ENCODE results near the gene TPSB2. TPM values are rescaled to one million over a fixed set of nuclear protein-coding genes. Genes with fewer than 3 reads are reported as not detected.

Gene TPSB2
- total and polyA plus RNA-seq, 9 of the 15 experiments (the other 6 are each of a cell fraction or from before 2014, with no cell fraction given) = 0.18 TPM; not detected in 8

DNA sequence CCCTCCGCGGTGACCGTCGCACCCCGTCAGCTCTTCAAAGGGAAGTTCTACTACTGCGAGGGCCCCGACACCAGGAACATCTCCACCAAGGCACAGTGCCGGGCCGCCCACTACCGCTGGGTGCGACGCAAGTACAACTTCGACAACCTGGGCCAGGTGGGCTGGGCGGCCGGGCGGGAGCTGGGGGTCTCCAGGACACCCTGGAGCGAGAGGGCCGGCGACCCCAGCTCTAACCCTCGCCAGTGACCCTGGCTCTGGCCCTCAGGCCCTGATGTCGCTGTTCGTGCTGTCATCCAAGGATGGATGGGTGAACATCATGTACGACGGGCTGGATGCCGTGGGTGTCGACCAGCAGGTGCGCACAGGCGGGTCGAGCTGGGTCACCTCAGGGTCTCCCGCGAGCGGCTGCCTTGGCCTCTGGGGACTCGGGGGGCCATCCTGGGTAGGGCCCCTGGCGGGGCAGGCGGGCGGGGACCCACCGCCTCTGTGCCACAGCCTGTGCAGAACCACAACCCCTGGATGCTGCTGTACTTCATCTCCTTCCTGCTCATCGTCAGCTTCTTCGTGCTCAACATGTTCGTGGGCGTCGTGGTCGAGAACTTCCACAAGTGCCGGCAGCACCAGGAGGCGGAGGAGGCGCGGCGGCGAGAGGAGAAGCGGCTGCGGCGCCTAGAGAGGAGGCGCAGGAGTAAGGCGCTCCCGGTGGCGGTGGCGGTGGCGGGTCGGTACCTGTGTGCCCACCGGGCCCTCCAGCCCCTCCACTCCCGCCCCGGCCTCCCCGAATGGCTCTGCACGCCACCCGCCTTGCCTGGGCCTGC is 18.3 kb downstream of the TPSB2 start:
- no peak overlapping the region for H2AFZ ChIP-seq (ENCODE audit: low read depth, low read length)
- no peaks in the 10 kb centered on the region for H3K36me3 ChIP-seq (ENCODE audit: control insufficient read depth, insufficient read depth, low read length)
- 15% methylated on average over 38 of the region's 65 CpGs for WGBS (ENCODE audit: insufficient coverage, low coverage, missing lambda C conversion rate)
- no peak overlapping the region for H3K9ac ChIP-seq (ENCODE audit: insufficient read depth in 1 of 2, low read depth in 2 of 2, low read length in 2 of 2)
- ChIA-PET CTCF (ENCODE audit: low intra/inter-chr PET ratio) (no interaction called here), POLR2A (no interaction called here)
- DNase-seq (ENCODE audit: extremely low read depth in 1 of 4, low spot score in 3 of 4) = no peak
- no peaks in the 10 kb centered on the region for H3K79me2 ChIP-seq (ENCODE audit: control insufficient read depth, insufficient read depth, low read length)
- peaks cover 29 to 89% of the 10 kb centered on the region in 2 experiments; a peak in 4 of 5 replicates for H3K27me3 ChIP-seq (ENCODE audit: control insufficient read depth in 2 of 2, insufficient read depth in 2 of 2, low read length in 2 of 2)
- TF ChIP-seq IRF2 (CRISPR knock-in tag; IDR thresholded peaks at IDR 0.05) (no peak), ZNF717 (CRISPR knock-in tag; IDR thresholded peaks at IDR 0.05) (no peak), NFRKB (IDR thresholded peaks at IDR 0.05; ENCODE audit: low read depth) (no peak), KHSRP (IDR thresholded peaks at IDR 0.05) (no peak), CCAR2 (IDR thresholded peaks at IDR 0.05; ENCODE audit: low read depth, low read length) (no peak), PRPF4 (IDR thresholded peaks at IDR 0.05; ENCODE audit: insufficient read depth, low read depth, low read length, poor library complexity, severe bottlenecking) (no peak), SMAD4 (CRISPR knock-in tag; conservative IDR thresholded peaks at IDR 0.05) (no peak), RBM25 (IDR thresholded peaks at IDR 0.05; ENCODE audit: low read depth, low read length, severe bottlenecking) (no peak), PHB2 (IDR thresholded peaks at IDR 0.05; ENCODE audit: low read depth) (no peak)
- TF ChIP-seq, protein P1, sequence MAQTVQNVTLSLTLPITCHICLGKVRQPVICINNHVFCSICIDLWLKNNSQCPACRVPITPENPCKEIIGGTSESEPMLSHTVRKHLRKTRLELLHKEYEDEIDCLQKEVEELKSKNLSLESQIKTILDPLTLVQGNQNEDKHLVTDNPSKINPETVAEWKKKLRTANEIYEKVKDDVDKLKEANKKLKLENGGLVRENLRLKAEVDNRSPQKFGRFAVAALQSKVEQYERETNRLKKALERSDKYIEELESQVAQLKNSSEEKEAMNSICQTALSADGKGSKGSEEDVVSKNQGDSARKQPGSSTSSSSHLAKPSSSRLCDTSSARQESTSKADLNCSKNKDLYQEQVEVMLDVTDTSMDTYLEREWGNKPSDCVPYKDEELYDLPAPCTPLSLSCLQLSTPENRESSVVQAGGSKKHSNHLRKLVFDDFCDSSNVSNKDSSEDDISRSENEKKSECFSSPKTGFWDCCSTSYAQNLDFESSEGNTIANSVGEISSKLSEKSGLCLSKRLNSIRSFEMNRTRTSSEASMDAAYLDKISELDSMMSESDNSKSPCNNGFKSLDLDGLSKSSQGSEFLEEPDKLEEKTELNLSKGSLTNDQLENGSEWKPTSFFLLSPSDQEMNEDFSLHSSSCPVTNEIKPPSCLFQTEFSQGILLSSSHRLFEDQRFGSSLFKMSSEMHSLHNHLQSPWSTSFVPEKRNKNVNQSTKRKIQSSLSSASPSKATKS (CRISPR knock-in tag; IDR thresholded peaks at IDR 0.05) = no peak
- TF ChIP-seq, protein P2, sequence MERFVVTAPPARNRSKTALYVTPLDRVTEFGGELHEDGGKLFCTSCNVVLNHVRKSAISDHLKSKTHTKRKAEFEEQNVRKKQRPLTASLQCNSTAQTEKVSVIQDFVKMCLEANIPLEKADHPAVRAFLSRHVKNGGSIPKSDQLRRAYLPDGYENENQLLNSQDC (CRISPR knock-in tag; IDR thresholded peaks at IDR 0.05) = no peak
- H3K9me1 ChIP-seq (ENCODE audit: control insufficient read depth, insufficient read depth, low read length) = no peaks in the 10 kb centered on the region
- peaks cover 0 to 66% of the 10 kb centered on the region in 2 experiments; a peak in 2 of 5 replicates for H3K4me1 ChIP-seq (replicated peaks in 1 of 2; ENCODE audit: control insufficient read depth in 2 of 2, insufficient read depth in 2 of 2, low read length in 2 of 2)
- no peak for FAIRE-seq
- no TSS peak for BruUV-seq (replicated peaks)
- no peaks in the 10 kb centered on the region; the same call in 1 of the 2 replicates for H4K20me1 ChIP-seq (replicated peaks; ENCODE audit: control insufficient read depth, insufficient read depth, low read length)
- intact Hi-C loops (cut with micrococcal nuclease) (no loop called here), in situ Hi-C loops (cut with MboI) (no loop called here)
- H3K4me2 ChIP-seq (ENCODE audit: insufficient read depth, low read length) = no peak overlapping the region
- H3K4me3 ChIP-seq = no peak overlapping the region
- no peak for ATAC-seq
- H3K9me3 ChIP-seq (replicated peaks; ENCODE audit: control insufficient read depth, insufficient read depth, low read depth, low read length) = no peaks in the 10 kb centered on the region
- no peak overlapping the region for H3K27ac ChIP-seq (ENCODE audit: extremely low read depth, low read depth, low read length)

All from K562 (cell line).